Fibroblast of lung (primary cell): ENCODE results near the gene TMEM135. TPM values are rescaled to one million over a fixed set of nuclear protein-coding genes. Genes with fewer than 3 reads are reported as not detected.

Experiments used
- DNase-seq, 2 donors: peaks; one replicate each; pipeline versions ENCODE4 v3.0.0 to v3.0.0-alpha.2; 2010; ENCODE audit warnings: low read depth in 2 of 2
- H2AFZ ChIP-seq: 2 replicates; pipeline ENCODE4 v1.5.1; 2012; ENCODE audit warnings: low read length, control low read depth, inconsistent platforms
- H3K27ac ChIP-seq: 2 replicates; pipeline ENCODE4 v1.5.1; 2011; ENCODE audit warnings: low read length, control low read depth; ENCODE audit not compliant: insufficient read depth
- H3K27me3 ChIP-seq: 2 replicates; pipeline ENCODE4 v1.5.1; 2011; ENCODE audit warnings: mild to moderate bottlenecking, low read length; ENCODE audit not compliant: control insufficient read depth, insufficient read depth
- H3K36me3 ChIP-seq: 2 replicates; pipeline ENCODE4 v1.5.1; 2011; ENCODE audit warnings: low read length; ENCODE audit not compliant: control insufficient read depth, insufficient read depth
- H3K4me1 ChIP-seq: 2 replicates; pipeline ENCODE4 v1.5.1; 2011; ENCODE audit warnings: low read length; ENCODE audit not compliant: control insufficient read depth, insufficient read depth; ENCODE audit errors: extremely low read depth
- H3K4me2 ChIP-seq: 2 replicates; pipeline ENCODE4 v1.5.1; 2011; ENCODE audit warnings: low read length, control low read depth; ENCODE audit not compliant: insufficient read depth; ENCODE audit errors: extremely low read depth
- H3K4me3 ChIP-seq, 4 experiments: fragments of 200-600 bp in 1 of 4; sonication (generic) in 1 of 4; replicated peaks in 1 of 4; 2 replicates each; pipeline ENCODE4 v1.5.1; 2011 to 2016; ENCODE audit warnings: low read length in 4 of 4, low read depth in 3 of 4, mild to moderate bottlenecking in 3 of 4, control low read depth in 2 of 4, inconsistent platforms in 1 of 4, mixed read lengths in 1 of 4; ENCODE audit not compliant: insufficient read depth in 1 of 4; ENCODE audit errors: control extremely low read depth in 1 of 4
- H3K79me2 ChIP-seq: 2 replicates; pipeline ENCODE4 v1.5.1; 2012; ENCODE audit warnings: mild to moderate bottlenecking, low read length, inconsistent platforms; ENCODE audit not compliant: control insufficient read depth, insufficient read depth
- H3K9ac ChIP-seq: 2 replicates; pipeline ENCODE4 v1.5.1; 2011; ENCODE audit warnings: mild to moderate bottlenecking, low read length, control low read depth; ENCODE audit not compliant: insufficient read depth
- H3K9me3 ChIP-seq: 2 replicates; pipeline ENCODE4 v1.5.1; 2012; ENCODE audit warnings: low read depth, low read length; ENCODE audit not compliant: control insufficient read depth, insufficient read depth
- H4K20me1 ChIP-seq: 2 replicates; pipeline ENCODE4 v1.5.1; 2011; ENCODE audit warnings: low read length; ENCODE audit not compliant: control insufficient read depth, insufficient read depth; ENCODE audit errors: extremely low read depth
- CTCF ChIP-seq, 2 donors: IDR thresholded peaks in 1 of 2; conservative IDR thresholded peaks in 1 of 2; 1 replicate in 1 of 2; 2 replicates in 1 of 2; pipeline ENCODE4 v1.5.1; 2011 to 2012; ENCODE audit warnings: low read length in 2 of 2, control low read depth in 1 of 2, inconsistent platforms in 1 of 2, low read depth in 1 of 2, mild to moderate bottlenecking in 1 of 2
- EZH2 ChIP-seq: IDR thresholded peaks from 2 replicates; pipeline ENCODE4 v1.5.1; 2012; ENCODE audit warnings: low read length, control low read depth, mild to moderate bottlenecking; ENCODE audit errors: missing control alignments
- polyA plus RNA-seq, 2 donors: library from polyadenylated mRNA; depleted of rRNA in 1 of 2; stranded (reverse) in 1 of 2; unstranded in 1 of 2; fragments of >200 nt; gene quantifications; 2 replicates each; pipeline ENCODE4 v1.2.1, GENCODE V29; 2011 to 2012; ENCODE audit warnings: missing spikeins in 1 of 2
- total RNA-seq: library from RNA; depleted of rRNA; stranded (reverse); fragments of >200 nt; gene quantifications from 2 replicates; pipeline ENCODE4 v1.2.1, GENCODE V29; 2014

TMEM135 gene
- total and polyA plus RNA-seq, 2 donors (not counting 1 experiment from before 2014, with no cell fraction given) = 17.3 to 20.6 TPM

GRCh38 chr11:87173185-87174039 is 135.7 kb downstream of the TMEM135 start:
- Histone ChIP-seq H3K36me3 (no peaks in the 10 kb centered on the region), H3K27ac (no peak overlapping the region), H3K4me2 (no peak overlapping the region), H3K4me3 (no peak overlapping the region), H2AFZ (no peak overlapping the region), H3K4me1 (peaks cover 2% of the 10 kb centered on the region), H3K9me3 (no peaks in the 10 kb centered on the region), H3K27me3 (no peaks in the 10 kb centered on the region), H3K9ac (no peak overlapping the region), H3K79me2 (no peaks in the 10 kb centered on the region), H4K20me1 (no peaks in the 10 kb centered on the region)
- TF ChIP-seq CTCF (conservative IDR thresholded peaks at IDR 0.05 in 1 of 2, IDR thresholded peaks at IDR 0.05 in 1 of 2; ENCODE audit: low read depth in 1 of 2, low read length in 2 of 2) = no peak
- TF ChIP-seq EZH2 = no peak
- DNase-seq = peak; percentile 73 to 79

DNA sequence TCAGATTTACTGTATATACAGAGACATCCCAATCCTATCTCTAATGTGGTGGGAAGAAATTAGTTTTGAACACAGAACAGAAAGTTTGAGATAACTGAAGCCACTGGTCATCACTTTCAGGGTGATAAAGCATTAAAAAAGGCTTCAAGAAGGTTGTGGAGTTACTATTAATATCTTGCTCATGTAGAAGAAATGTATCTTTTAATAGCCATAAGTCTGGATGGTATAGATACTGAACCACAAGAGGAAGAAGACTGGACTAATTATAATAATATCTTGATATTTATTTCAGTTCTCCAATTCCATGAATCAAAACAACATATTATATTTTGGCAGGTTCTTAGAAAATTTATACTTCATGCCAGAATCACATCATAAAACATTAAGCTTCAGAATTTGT is 137.1 kb downstream of the TMEM135 start:
- DNase-seq = no peak
- Histone ChIP-seq H3K4me3 (no peak overlapping the region), H3K9ac (no peak overlapping the region), H3K4me1 (peaks cover 2% of the 10 kb centered on the region), H3K9me3 (no peaks in the 10 kb centered on the region), H3K4me2 (no peak overlapping the region), H3K27ac (no peak overlapping the region), H3K27me3 (no peaks in the 10 kb centered on the region), H3K36me3 (no peaks in the 10 kb centered on the region), H2AFZ (no peak overlapping the region), H3K79me2 (no peaks in the 10 kb centered on the region), H4K20me1 (no peaks in the 10 kb centered on the region)
- no peak for TF ChIP-seq EZH2
- TF ChIP-seq CTCF (conservative IDR thresholded peaks at IDR 0.05 in 1 of 2, IDR thresholded peaks at IDR 0.05 in 1 of 2; ENCODE audit: low read depth in 1 of 2, low read length in 2 of 2) = no peak

DNA sequence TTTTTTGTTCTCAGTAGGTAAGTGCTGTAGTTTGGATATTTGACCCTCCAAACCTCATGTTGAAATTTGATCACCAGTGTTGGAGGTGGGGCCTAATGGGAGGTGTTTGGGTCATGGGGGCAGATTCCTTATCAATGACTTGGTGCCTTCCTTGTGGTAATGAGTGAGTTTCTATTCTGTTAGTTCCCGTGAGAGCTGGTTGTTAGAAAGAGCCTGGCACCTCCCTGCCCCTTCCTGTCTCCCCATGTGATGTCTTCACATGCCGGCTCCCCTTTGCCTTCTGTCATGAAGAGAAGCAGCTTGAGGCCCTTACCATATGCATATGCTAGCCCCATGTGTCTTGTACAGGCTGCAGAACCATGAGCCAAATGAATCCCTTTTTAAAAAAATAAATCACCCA is 138.3 kb downstream of the TMEM135 start:
- H4K20me1 ChIP-seq = no peaks in the 10 kb centered on the region
- no peak overlapping the region for H3K27ac ChIP-seq
- peak; percentile 15 to 29 for DNase-seq
- H3K27me3 ChIP-seq = no peaks in the 10 kb centered on the region
- H3K9me3 ChIP-seq = no peaks in the 10 kb centered on the region
- H2AFZ ChIP-seq = no peak overlapping the region
- no peaks in the 10 kb centered on the region for H3K79me2 ChIP-seq
- H3K36me3 ChIP-seq = no peaks in the 10 kb centered on the region
- H3K4me1 ChIP-seq = peaks cover 2% of the 10 kb centered on the region
- H3K9ac ChIP-seq = no peak overlapping the region
- no peak overlapping the region for H3K4me2 ChIP-seq
- no peak overlapping the region for H3K4me3 ChIP-seq
- no peak for TF ChIP-seq CTCF (conservative IDR thresholded peaks at IDR 0.05 in 1 of 2, IDR thresholded peaks at IDR 0.05 in 1 of 2; ENCODE audit: low read depth in 1 of 2, low read length in 2 of 2)
